ENCODE data around the gene NUTF2. TPM values are rescaled to one million over a fixed set of nuclear protein-coding genes. Genes with fewer than 3 reads are reported as not detected.
A peak's percentile ranks its signal among the peaks of the same experiment; 100 is the strongest.
"Not testable (repeated sequence)": the region's sequence is repeated elsewhere in the genome, so short reads cannot be mapped to it uniquely, and the experiment has no call there.

Gene NUTF2
- total RNA-seq, 1 experiment from 2014 or later: 340 TPM

GRCh38 chr16:67825119-67825518, 21.6 kb upstream of the NUTF2 start:
- DNase-seq: no peak
- H3K4me3 ChIP-seq (ENCODE audit: insufficient read depth, low read depth, low read length): no peak overlapping the region
- H3K36me3 ChIP-seq (replicated peaks; ENCODE audit: control insufficient read depth, insufficient read depth, low read length): peaks cover 11% of the 10 kb centered on the region
- H3K27me3 ChIP-seq (ENCODE audit: control insufficient read depth, insufficient read depth, low read length): no peaks in the 10 kb centered on the region

GRCh38 chr16:67825906-67826305, 20.8 kb upstream of the NUTF2 start:
- H3K27me3 ChIP-seq (ENCODE audit: control insufficient read depth, insufficient read depth, low read length): no peaks in the 10 kb centered on the region
- peaks cover 18% of the 10 kb centered on the region for H3K36me3 ChIP-seq (replicated peaks; ENCODE audit: control insufficient read depth, insufficient read depth, low read length)
- no peak for DNase-seq
- no peak overlapping the region for H3K4me3 ChIP-seq (ENCODE audit: insufficient read depth, low read depth, low read length)

- DNase-seq: peak; percentile 19
- Histone ChIP-seq H3K36me3 (replicated peaks; ENCODE audit: control insufficient read depth, insufficient read depth, low read length) (peaks cover 25% of the 10 kb centered on the region), H3K4me3 (ENCODE audit: insufficient read depth, low read depth, low read length) (no peak overlapping the region), H3K27me3 (ENCODE audit: control insufficient read depth, insufficient read depth, low read length) (no peaks in the 10 kb centered on the region)
Measured at GRCh38 chr16:67828651-67829050, 18.1 kb upstream of the NUTF2 start.

GRCh38 chr16:67833030-67833414, 13.7 kb upstream of the NUTF2 start:
- peaks cover 25% of the 10 kb centered on the region for H3K36me3 ChIP-seq (replicated peaks; ENCODE audit: control insufficient read depth, insufficient read depth, low read length)
- H3K27me3 ChIP-seq (ENCODE audit: control insufficient read depth, insufficient read depth, low read length): no peaks in the 10 kb centered on the region
- DNase-seq: no peak
- peak overlapping the region; percentile 80 for H3K4me3 ChIP-seq (ENCODE audit: insufficient read depth, low read depth, low read length)

GRCh38 chr16:67833415-67834241, 13.1 kb upstream of the NUTF2 start:
- Histone ChIP-seq H3K27me3 (ENCODE audit: control insufficient read depth, insufficient read depth, low read length) (no peaks in the 10 kb centered on the region), H3K4me3 (ENCODE audit: insufficient read depth, low read depth, low read length) (peak overlapping the region; percentile 80), H3K36me3 (replicated peaks; ENCODE audit: control insufficient read depth, insufficient read depth, low read length) (peaks cover 25% of the 10 kb centered on the region)
- peak; percentile 99 for DNase-seq

- H3K27me3 ChIP-seq (ENCODE audit: control insufficient read depth, insufficient read depth, low read length): no peaks in the 10 kb centered on the region
- DNase-seq: peak; percentile 43
- H3K36me3 ChIP-seq (replicated peaks; ENCODE audit: control insufficient read depth, insufficient read depth, low read length): peaks cover 21% of the 10 kb centered on the region
- no peak overlapping the region; the same call in 1 of the 2 replicates for H3K4me3 ChIP-seq (ENCODE audit: insufficient read depth, low read depth, low read length)
Measured at GRCh38 chr16:67834242-67834614, 12.5 kb upstream of the NUTF2 start.

GRCh38 chr16:67837190-67837589, 9.5 kb upstream of the NUTF2 start:
- not testable (repeated sequence) for H3K4me3 ChIP-seq (ENCODE audit: insufficient read depth, low read depth, low read length); H3K27me3 ChIP-seq (ENCODE audit: control insufficient read depth, insufficient read depth, low read length); DNase-seq; H3K36me3 ChIP-seq (replicated peaks; ENCODE audit: control insufficient read depth, insufficient read depth, low read length)

GRCh38 chr16:67837811-67838210, 8.9 kb upstream of the NUTF2 start:
- DNase-seq: no peak
- Histone ChIP-seq H3K4me3 (ENCODE audit: insufficient read depth, low read depth, low read length) (no peak overlapping the region), H3K36me3 (replicated peaks; ENCODE audit: control insufficient read depth, insufficient read depth, low read length) (no peaks in the 10 kb centered on the region), H3K27me3 (ENCODE audit: control insufficient read depth, insufficient read depth, low read length) (no peaks in the 10 kb centered on the region)

GRCh38 chr16:67841198-67841815, 5.4 kb upstream of the NUTF2 start:
- Histone ChIP-seq H3K4me3 (ENCODE audit: insufficient read depth, low read depth, low read length) (peak overlapping the region; percentile 20), H3K27me3 (ENCODE audit: control insufficient read depth, insufficient read depth, low read length) (no peaks in the 10 kb centered on the region), H3K36me3 (replicated peaks; ENCODE audit: control insufficient read depth, insufficient read depth, low read length) (no peaks in the 10 kb centered on the region; the same call in 1 of the 2 replicates)
- DNase-seq: peak; percentile 51

GRCh38 chr16:67841816-67842508, 4.8 kb upstream of the NUTF2 start, which contains the start of gene THAP11:
Gene THAP11 (plus strand): TSS chr16:67842320. CDS start chr16:67842555, 235 bp downstream.
- Histone ChIP-seq H3K4me3 (ENCODE audit: insufficient read depth, low read depth, low read length) (peak within 1 kb of the TSS; percentile 90), H3K27me3 (ENCODE audit: control insufficient read depth, insufficient read depth, low read length) (no peaks in the 10 kb centered on the region), H3K36me3 (replicated peaks; ENCODE audit: control insufficient read depth, insufficient read depth, low read length) (no peaks in the 10 kb centered on the region; the same call in 1 of the 2 replicates)
- peak; percentile 97 for DNase-seq

GRCh38 chr16:67842509-67843342, 4.0 kb upstream of the NUTF2 start:
- Histone ChIP-seq H3K4me3 (ENCODE audit: insufficient read depth, low read depth, low read length) (peak overlapping the region; percentile 90), H3K27me3 (ENCODE audit: control insufficient read depth, insufficient read depth, low read length) (no peaks in the 10 kb centered on the region), H3K36me3 (replicated peaks; ENCODE audit: control insufficient read depth, insufficient read depth, low read length) (no peaks in the 10 kb centered on the region; the same call in 1 of the 2 replicates)
- peak; percentile 82 for DNase-seq

- Histone ChIP-seq H3K27me3 (ENCODE audit: control insufficient read depth, insufficient read depth, low read length) (no peaks in the 10 kb centered on the region), H3K36me3 (replicated peaks; ENCODE audit: control insufficient read depth, insufficient read depth, low read length) (no peaks in the 10 kb centered on the region; the same call in 1 of the 2 replicates), H3K4me3 (ENCODE audit: insufficient read depth, low read depth, low read length) (peak overlapping the region; percentile 90)
- DNase-seq: no peak
Measured at GRCh38 chr16:67843343-67843765, 3.4 kb upstream of the NUTF2 start.

GRCh38 chr16:67844497-67844896, 2.2 kb upstream of the NUTF2 start:
- no peak overlapping the region for H3K4me3 ChIP-seq (ENCODE audit: insufficient read depth, low read depth, low read length)
- no peaks in the 10 kb centered on the region; the same call in 1 of the 2 replicates for H3K36me3 ChIP-seq (replicated peaks; ENCODE audit: control insufficient read depth, insufficient read depth, low read length)
- peak; percentile 34 for DNase-seq
- no peaks in the 10 kb centered on the region for H3K27me3 ChIP-seq (ENCODE audit: control insufficient read depth, insufficient read depth, low read length)

All from H7 (cell line).